Stomach (tissue), 9 donors: ENCODE results near the gene STXBP6. TPM values are rescaled to one million over a fixed set of nuclear protein-coding genes. Genes with fewer than 3 reads are reported as not detected.
A peak's percentile ranks its signal among the peaks of the same experiment; 100 is the strongest.

Source experiments
- DNase-seq, 2 donors: peaks; one replicate each; pipeline versions ENCODE4 v3.0.0 to v3.0.0-alpha.2; 2013 to 2019
- H3K27ac ChIP-seq, 5 donors: fragments of 200-600 bp in 4 of 5; sonication (generic) in 4 of 5; one replicate each; pipeline ENCODE4 v1.5.1; 2013 to 2019; ENCODE audit warnings: mild to moderate bottlenecking in 1 of 5, moderate library complexity in 1 of 5
- H3K27me3 ChIP-seq, 3 donors: fragments of 200-600 bp; sonication (generic); one replicate each; pipeline ENCODE4 v1.5.1; 2017 to 2019; ENCODE audit warnings: mixed run types in 1 of 3
- H3K36me3 ChIP-seq, 4 donors: fragments of 200-600 bp; sonication (generic); 1 replicate in 3 of 4; 2 replicates in 1 of 4; pipeline ENCODE4 v1.5.1; 2016 to 2019
- H3K4me1 ChIP-seq, 4 donors: fragments of 200-600 bp; sonication (generic); one replicate each; pipeline ENCODE4 v1.5.1; 2016 to 2019
- H3K4me3 ChIP-seq, 4 donors: fragments of 200-600 bp; sonication (generic) in 3 of 4; one replicate each; pipeline ENCODE4 v1.5.1; 2016 to 2019; ENCODE audit warnings: mild to moderate bottlenecking in 1 of 4
- H3K9me3 ChIP-seq, 4 donors: fragments of 200-600 bp; sonication (generic); one replicate each; pipeline ENCODE4 v1.5.1; 2016 to 2019
- CTCF ChIP-seq, 7 experiments: fragments of 450-650 bp in 4 of 7; fragments of 200-600 bp in 3 of 7; sonication (generic) in 3 of 7; IDR thresholded peaks; one replicate each; pipeline ENCODE4 v1.5.1; 2016 to 2019; ENCODE audit warnings: antibody characterized with exemption in 7 of 7, control low read depth in 2 of 7, mild to moderate bottlenecking in 1 of 7
- EP300 ChIP-seq: sonication (generic); formaldehyde crosslinking; IDR thresholded peaks from one replicate; pipeline ENCODE4 v1.6.1; 2017; ENCODE audit warnings: antibody characterized with exemption
- POLR2A ChIP-seq, 4 donors: fragments of 450-650 bp; IDR thresholded peaks; one replicate each; pipeline ENCODE4 v1.6.1; 2016; ENCODE audit warnings: antibody characterized with exemption in 4 of 4, control low read depth in 2 of 4, mild to moderate bottlenecking in 1 of 4, moderate library complexity in 1 of 4
- POLR2AphosphoS5 ChIP-seq, 3 donors: sonication (generic); formaldehyde crosslinking; IDR thresholded peaks; one replicate each; pipeline ENCODE4 v1.6.1; 2016; ENCODE audit warnings: antibody characterized with exemption in 3 of 3
- WGBS, 5 donors: extraction: QIAGEN DNeasy Blood & Tissue Kit in 3 of 5; methylation state at CpG; one replicate each; pipeline versions ENCODE4 v1.1.5 to v1.1.7; 2013 to 2018; 5-methylcytosine and 5-hydroxymethylcytosine counted together
- intact Hi-C: fragments of 100-400 bp; cut with DNase I; formaldehyde crosslinking; loops from one replicate; pipeline ENCODE4 v1.15.1; 2023; ENCODE audit warnings: low total_unique reads
- polyA plus RNA-seq, 3 donors: library from polyadenylated mRNA; stranded (reverse); fragments of 200-250 nt; gene quantifications; one replicate each; pipeline ENCODE4 v1.2.3, GENCODE V29; 2013
- total RNA-seq, 5 donors: library from RNA; depleted of rRNA; stranded (reverse); fragments of >200 nt; gene quantifications; one replicate each; pipeline versions ENCODE4 v1.1.0 to v1.2.3, GENCODE V29; 2014 to 2016
- donor health status: healthy with polysubstance abuse.
- donor health status: Bipolar disorder and iron deficiency.
- donor health status: healthy.

The STXBP6 gene
- total and polyA plus RNA-seq, 8 donors: 7.4 to 37.1 (median 15.2) TPM

- TF ChIP-seq CTCF (IDR thresholded peaks at IDR 0.05): no peak
- no peak for TF ChIP-seq EP300
- Histone ChIP-seq H3K27ac (no peak overlapping the region), H3K4me1 (peaks cover 9 to 28% (median 19%) of the 10 kb centered on the region in 4 donors), H3K4me3 (no peak overlapping the region), H3K9me3 (no peaks in the 10 kb centered on the region), H3K36me3 (no peaks in the 10 kb centered on the region), H3K27me3 (no peaks in the 10 kb centered on the region)
- 33 to 43% (median 40%) methylated on average over 5 of the region's 5 CpGs for WGBS, 5 donors
- intact Hi-C loops: no loop called here
- peak in 1 of 2 donors; percentile 33 for DNase-seq
These were observed 138.4 kb downstream of the STXBP6 start for GRCh38 chr14:24911324-24912109.

- Histone ChIP-seq H3K27me3 (no peaks in the 10 kb centered on the region), H3K4me3 (no peak overlapping the region), H3K9me3 (no peaks in the 10 kb centered on the region), H3K27ac (no peak overlapping the region), H3K36me3 (no peaks in the 10 kb centered on the region), H3K4me1 (peaks cover 0 to 19% (median 11%) of the 10 kb centered on the region in 4 donors)
- DNase-seq: no peak
- intact Hi-C loops: no loop called here
- TF ChIP-seq POLR2A (IDR thresholded peaks at IDR 0.05): no peak
- no peak for TF ChIP-seq CTCF (IDR thresholded peaks at IDR 0.05)
- no peak for TF ChIP-seq EP300
- TF ChIP-seq POLR2AphosphoS5 (IDR thresholded peaks at IDR 0.05): no peak
- WGBS, 5 donors: 82 to 93% (median 87%) methylated on average over 3 of the region's 3 CpGs
These were observed 139.4 kb downstream of the STXBP6 start for GRCh38 chr14:24910408-24910986.

DNA sequence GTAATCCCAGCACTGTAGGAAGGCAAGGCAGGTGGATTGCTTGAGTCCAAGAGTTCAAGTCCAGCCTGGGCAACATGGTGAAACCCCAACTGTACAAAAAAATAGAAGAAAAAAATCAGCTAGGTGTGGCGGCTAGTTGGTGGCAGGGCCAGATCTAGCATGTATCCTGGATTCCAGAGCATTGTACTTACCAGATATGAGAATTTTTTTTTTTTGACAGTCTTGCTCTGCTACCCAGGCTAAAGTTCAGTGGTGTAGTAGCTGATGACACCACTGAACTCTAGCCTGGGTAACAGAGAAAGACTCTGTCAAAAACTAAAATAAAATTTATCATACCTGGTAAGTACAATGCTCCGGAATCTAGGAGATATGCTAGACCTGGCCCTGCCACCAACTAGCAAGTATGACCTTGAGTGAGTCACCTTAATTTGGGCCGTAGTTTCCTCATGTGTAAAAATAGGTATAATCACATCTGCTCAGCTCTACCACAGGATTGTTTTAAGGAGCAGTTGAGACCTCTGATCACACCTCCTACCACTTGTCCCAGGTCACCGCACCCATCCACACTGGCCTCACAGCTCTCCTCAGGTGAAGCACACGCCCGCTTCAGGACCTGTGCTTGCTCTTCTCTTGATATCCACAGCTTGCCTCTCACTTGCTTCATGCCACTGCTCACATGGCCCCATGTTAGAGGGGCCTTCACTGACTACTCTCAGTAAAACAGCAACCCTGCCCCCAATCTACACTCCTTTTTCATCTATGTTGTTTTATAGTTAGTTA is 140.2 kb downstream of the STXBP6 start:
- no peak for DNase-seq
- no peak overlapping the region for H3K27ac ChIP-seq

More for the DNA sequence above, 140.2 kb downstream of the STXBP6 start:
- WGBS, 5 donors: 90 to 93% (median 90%) methylated on average over 6 of the region's 6 CpGs
- TF ChIP-seq EP300 (no peak), POLR2AphosphoS5 (IDR thresholded peaks at IDR 0.05) (no peak), POLR2A (IDR thresholded peaks at IDR 0.05) (no peak), CTCF (IDR thresholded peaks at IDR 0.05) (no peak)
- H3K9me3 ChIP-seq: no peaks in the 10 kb centered on the region
- H3K4me1 ChIP-seq: peaks cover 0 to 19% (median 11%) of the 10 kb centered on the region in 4 donors
- H3K27me3 ChIP-seq: no peaks in the 10 kb centered on the region
- intact Hi-C loops: no loop called here
- H3K4me3 ChIP-seq: no peak overlapping the region
- no peaks in the 10 kb centered on the region for H3K36me3 ChIP-seq
